GM21390 (cell line): ENCODE results near the gene ZFYVE27.

Experiments used
- ATAC-seq: cut with Tn5 transposase; IDR thresholded peaks from one replicate; pipeline ENCODE4 v1.9.1; 2021; ENCODE audit not compliant: unreplicated experiment

ZFYVE27 gene

DNA sequence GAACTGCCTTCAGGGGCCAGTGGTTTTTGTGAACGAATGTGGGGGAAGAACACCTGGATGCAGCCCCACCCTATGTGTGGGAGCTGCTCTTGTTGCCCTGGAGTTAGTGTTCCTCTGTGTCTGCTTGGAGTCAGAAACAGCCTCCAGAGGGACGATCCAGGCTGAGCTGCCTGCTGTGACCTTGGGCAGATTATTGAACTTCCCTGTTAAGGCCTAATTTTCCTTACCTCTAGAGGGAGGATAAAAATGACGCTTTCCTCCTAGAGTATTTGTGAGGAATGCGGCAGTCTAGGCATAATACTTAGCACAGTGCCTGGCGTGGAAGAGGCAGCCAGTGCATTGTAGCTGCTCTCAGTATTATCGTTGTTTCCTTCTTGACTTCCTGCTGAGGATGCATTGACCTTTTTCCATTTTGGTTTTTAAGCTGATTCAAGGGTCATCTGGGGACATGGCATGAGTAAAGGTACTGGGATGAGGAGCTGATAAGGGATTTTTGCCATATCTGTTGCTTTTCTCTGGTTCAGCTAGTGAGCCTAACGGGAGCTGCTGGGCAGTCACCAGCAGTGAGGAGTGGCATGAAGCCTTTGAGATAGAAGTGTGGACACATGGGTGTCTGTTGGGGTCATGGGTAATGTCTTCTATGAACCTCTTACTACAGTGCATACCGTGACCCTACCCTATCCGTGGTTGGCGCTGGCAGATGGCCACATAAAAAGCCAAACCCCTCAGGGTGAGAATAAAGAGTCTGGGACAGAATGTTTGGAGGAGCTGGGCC lies 6.4 kb downstream of the ZFYVE27 start:
- no peak for ATAC-seq

GRCh38 chr10:97744405-97745035 lies 7.6 kb downstream of the ZFYVE27 start:
- ATAC-seq, result no peak

GRCh38 chr10:97747573-97747972 lies 10.6 kb downstream of the ZFYVE27 start:
- ATAC-seq, result no peak

DNA sequence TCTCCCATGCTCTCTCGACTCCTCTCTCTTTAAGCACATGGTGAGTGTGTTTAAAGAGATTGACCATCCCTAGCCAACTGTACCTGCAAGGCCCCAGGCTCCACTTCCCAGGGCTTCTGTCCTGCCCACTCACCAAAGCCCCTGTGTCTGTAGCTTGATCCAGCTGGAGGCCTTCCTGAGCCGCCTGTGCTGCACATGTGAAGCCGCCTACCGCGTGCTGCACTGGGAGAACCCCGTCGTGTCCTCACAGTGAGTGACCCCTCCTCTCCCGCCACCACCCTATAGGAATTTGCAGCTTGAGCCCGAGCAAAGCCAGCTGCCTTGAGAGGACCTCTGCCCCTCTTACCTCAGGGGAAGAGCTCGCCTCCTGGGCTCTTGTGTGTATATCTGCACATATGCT lies 11.2 kb downstream of the ZFYVE27 start:
- no peak for ATAC-seq

GRCh38 chr10:97752956-97753355 lies 16.0 kb downstream of the ZFYVE27 start:
- ATAC-seq, result no peak

GRCh38 chr10:97754726-97755125 lies 17.8 kb downstream of the ZFYVE27 start:
- no peak for ATAC-seq

- ATAC-seq, result no peak
Observed at GRCh38 chr10:97755718-97756117, 18.8 kb downstream of the ZFYVE27 start.

DNA sequence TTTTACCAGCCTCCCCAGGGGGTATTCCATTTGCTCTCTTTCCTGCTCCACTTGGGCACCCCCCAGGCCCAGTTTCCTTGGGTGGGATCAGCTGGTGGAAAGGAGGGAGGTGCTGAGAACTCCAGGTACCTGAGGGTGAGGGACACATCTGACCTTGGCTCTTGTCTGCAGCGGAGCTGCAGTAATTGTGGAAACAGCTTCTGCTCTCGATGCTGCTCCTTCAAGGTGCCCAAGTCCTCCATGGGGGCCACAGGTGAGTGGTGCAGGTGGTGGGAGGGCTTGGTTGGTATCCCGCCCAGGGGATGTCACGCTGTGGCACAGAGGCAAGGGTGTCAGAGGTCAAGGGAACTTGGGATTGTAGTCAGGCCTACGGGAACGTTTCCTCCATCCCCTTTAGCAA lies 20.5 kb downstream of the ZFYVE27 start:
- ATAC-seq, result no peak

DNA sequence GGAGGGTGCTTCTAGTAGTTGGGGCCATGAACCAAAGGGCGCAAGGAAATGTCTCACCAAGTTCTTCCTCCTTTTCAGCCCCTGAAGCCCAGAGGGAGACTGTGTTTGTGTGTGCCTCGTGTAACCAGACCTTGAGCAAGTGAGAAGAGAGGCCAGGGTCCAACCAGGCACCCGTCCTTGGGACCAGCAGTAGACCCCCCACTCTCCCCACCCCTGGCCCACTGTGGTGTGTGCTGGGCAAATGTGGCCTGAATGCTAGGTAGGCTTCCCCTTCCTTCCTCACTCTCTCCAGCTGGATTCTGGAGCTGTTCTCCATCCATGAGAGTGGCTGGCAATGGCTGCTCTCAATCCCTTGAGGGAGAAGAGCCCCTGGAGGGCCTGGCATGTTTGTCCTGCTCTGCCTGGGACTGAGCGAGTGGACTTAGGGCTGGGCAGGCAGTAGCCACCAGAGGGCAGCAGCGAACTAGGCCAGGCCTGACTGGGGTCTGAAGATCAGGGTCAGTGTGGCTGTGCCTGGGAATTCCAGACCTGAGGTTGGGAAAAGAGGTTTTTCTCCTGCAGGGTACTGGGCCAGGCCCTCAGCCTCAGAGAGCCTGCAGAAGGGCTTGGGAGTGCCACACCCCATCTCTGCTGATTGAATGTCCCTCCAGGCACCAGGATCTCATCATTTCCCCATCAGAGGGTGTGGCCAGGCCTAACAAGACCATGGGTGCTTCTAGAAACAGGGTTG lies 22.4 kb downstream of the ZFYVE27 start:
- ATAC-seq, result no peak

GRCh38 chr10:97759946-97760345 lies 23.0 kb downstream of the ZFYVE27 start:
- no peak for ATAC-seq

DNA sequence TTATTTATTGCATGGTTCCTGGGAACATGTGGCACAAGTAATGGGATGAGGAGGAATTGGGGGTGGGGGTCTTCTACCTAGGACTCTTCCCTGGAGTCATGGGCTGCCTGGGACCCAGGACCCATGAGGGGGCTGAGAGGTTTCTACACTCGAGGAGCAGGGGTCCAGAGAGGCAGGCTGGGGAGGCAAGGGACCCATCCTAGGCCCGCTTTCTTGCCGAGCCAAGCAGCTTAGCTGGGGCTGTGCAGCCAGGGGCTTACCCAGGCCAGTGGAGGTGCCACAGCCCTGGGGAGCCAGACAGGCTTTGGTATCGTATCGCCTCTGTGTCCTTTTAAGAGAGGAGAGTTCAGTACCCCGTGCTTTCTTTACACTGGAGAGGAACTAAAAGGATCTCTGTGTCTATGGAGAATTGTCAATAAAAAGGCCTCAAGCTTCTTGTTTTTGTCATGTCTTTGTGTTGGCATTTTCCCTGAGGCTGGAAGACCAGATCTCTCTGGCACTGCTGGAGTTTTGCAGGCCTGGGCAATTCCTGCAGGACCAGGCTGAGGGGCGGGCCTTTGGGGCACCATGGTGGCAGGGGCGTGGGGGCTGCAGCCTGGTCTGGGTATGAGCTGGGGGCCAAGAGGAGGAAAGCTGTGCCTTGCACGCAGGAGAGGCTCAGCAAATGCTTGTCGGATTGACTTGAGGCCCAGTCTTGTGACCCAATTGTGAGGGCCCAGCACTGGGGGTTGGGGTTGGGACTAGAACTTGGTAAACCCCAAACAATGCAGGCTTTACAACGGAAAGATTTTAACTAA lies 23.7 kb downstream of the ZFYVE27 start:
- no peak for ATAC-seq

DNA sequence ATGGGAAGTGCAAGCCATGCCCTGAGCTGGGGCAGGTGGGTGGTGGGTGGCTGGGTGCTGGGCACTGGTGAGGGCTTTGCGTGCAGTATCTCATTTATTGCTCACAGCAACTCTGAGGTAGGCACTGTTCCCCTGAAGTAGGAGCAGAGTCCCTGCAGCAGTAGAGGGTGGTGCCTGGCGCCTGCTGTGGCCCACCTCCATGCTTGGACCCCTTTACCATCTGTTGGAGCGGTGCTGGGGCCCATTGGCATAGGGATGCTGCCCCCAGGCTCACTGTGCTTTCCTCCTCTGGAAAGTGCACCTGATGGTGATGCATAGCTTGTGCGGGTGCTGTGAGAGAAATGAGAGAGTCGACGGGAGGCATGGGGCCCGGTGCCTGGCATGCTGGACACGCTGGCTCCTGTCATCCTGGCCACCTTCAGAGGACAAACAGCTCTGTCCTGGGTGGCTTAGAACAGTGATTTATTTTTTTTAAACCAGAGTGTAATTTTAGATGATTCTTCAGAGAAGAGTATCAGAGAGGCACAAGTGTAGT lies 24.5 kb downstream of the ZFYVE27 start:
- no peak for ATAC-seq

- ATAC-seq, result no peak
Observed at GRCh38 chr10:97762056-97762455, 25.1 kb downstream of the ZFYVE27 start.

DNA sequence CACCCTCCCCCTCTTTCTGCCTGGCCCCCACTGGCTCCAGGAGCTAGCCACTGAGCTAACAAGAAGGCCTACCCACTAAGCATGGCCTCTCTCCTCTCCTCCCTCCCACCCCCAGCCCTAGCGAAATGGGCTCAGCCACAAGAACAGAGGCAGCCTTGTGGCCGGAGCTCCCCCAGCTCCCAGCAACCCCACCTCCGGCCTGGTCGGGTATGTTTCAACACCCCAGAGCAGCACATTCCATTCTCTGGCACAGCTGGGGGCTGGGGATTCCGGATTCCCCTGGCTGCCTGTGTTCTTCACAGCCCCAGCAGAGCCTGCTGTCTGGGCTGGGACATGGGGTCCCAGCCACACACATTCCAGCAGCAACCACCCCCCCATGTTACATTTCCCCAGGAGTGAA lies 25.9 kb downstream of the ZFYVE27 start:
- no peak for ATAC-seq

GRCh38 chr10:97763411-97763810 lies 26.5 kb downstream of the ZFYVE27 start:
- ATAC-seq, result no peak

GRCh38 chr10:97763947-97764346 lies 27.0 kb downstream of the ZFYVE27 start:
- ATAC-seq, result no peak

DNA sequence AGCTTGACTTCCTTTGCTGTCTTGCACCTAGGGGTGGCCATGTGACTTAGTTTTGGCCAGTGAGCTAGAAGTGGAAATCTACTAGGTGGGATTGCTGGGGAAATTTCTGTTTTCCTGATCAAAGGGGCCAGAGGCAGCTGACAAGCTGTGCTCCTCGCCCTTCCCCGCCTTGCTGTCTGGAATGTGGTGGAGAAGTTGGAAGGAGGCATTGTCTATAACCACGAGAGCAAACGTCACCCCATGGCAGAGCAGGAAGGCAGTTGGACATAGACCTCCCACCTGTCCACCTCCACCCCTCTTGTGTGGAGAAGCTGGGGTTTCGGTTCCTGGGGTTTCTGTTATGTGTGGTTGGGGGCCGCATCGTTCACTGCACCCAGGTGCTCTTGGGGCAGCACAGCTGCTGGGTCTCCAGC lies 27.6 kb downstream of the ZFYVE27 start:
- ATAC-seq, result no peak

- no peak for ATAC-seq
Observed at GRCh38 chr10:97765201-97765600, 28.3 kb downstream of the ZFYVE27 start.

DNA sequence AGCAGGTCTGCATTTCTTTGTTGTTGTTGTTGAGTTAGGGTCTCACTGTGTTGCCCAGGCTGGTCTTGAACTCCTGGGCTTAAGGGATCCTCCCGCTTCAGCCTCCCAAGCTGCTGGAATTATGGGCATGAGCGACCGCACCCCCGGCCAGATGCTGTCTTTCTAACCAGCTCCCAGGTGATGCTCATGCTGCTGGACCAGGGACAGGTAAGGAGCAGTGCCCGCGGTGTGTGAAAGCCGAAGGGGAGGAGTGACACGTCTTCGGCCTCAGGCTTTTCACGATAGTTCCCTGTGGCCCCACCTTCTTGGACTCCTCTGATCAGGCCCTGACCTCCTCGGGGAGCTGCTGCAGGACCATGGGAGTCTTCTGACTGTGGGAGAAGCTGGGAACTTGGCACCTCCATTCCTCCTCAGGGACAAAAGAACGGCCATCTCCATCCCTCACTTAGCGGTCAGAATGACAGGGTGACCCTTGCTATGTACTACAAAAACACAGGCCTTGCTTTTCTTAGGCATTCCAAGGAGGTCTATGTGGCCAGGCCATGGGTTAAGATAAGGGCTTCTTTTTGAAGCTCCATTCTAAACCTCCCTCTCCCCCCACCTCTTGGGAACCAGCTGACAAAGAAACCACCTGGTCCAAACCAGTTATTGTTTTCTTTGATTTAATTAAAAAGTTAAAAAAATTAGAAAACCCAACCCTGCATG lies 29.3 kb downstream of the ZFYVE27 start:
- no peak for ATAC-seq
